Measurements from ENCODE around the gene ARHGEF39. TPM values are rescaled to one million over a fixed set of nuclear protein-coding genes. Genes with fewer than 3 reads are reported as not detected.

ARHGEF39 gene
- total and polyA plus RNA-seq, 9 of the 15 experiments (the other 6 are each of a cell fraction or from before 2014, with no cell fraction given) = 2.8 to 21.7 (median 12.9) TPM

DNA sequence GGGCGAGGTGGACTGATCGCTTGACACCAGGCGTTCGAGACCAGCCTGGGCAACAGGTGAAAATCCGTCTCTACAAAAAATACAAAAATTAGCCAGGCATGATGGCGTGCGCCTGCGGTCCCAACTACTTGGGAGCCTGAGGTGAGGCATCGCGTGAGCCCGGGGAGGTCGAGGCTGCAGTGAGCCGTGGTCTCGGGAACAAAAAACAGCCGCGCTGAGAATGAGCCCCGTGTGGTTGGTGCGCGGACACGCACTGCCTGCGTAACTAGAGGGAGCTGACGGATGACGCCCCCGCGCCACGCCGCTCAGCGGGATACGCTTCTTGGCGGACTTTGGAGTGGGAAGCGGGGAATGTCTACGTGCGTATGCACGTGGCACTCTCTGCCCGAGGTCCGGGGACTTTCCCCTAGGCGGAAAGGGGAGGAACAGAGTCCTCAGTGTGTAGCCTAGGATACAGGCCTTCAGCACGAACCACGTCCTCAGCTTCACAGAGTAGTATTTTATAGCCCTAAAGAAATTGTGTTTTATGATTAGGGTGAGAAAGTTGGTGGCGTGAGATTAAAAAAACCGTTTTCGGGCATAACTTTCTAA is 7.4 kb downstream of the ARHGEF39 start, which contains the start of gene RMRP (continued):
- TF ChIP-seq, protein P1, sequence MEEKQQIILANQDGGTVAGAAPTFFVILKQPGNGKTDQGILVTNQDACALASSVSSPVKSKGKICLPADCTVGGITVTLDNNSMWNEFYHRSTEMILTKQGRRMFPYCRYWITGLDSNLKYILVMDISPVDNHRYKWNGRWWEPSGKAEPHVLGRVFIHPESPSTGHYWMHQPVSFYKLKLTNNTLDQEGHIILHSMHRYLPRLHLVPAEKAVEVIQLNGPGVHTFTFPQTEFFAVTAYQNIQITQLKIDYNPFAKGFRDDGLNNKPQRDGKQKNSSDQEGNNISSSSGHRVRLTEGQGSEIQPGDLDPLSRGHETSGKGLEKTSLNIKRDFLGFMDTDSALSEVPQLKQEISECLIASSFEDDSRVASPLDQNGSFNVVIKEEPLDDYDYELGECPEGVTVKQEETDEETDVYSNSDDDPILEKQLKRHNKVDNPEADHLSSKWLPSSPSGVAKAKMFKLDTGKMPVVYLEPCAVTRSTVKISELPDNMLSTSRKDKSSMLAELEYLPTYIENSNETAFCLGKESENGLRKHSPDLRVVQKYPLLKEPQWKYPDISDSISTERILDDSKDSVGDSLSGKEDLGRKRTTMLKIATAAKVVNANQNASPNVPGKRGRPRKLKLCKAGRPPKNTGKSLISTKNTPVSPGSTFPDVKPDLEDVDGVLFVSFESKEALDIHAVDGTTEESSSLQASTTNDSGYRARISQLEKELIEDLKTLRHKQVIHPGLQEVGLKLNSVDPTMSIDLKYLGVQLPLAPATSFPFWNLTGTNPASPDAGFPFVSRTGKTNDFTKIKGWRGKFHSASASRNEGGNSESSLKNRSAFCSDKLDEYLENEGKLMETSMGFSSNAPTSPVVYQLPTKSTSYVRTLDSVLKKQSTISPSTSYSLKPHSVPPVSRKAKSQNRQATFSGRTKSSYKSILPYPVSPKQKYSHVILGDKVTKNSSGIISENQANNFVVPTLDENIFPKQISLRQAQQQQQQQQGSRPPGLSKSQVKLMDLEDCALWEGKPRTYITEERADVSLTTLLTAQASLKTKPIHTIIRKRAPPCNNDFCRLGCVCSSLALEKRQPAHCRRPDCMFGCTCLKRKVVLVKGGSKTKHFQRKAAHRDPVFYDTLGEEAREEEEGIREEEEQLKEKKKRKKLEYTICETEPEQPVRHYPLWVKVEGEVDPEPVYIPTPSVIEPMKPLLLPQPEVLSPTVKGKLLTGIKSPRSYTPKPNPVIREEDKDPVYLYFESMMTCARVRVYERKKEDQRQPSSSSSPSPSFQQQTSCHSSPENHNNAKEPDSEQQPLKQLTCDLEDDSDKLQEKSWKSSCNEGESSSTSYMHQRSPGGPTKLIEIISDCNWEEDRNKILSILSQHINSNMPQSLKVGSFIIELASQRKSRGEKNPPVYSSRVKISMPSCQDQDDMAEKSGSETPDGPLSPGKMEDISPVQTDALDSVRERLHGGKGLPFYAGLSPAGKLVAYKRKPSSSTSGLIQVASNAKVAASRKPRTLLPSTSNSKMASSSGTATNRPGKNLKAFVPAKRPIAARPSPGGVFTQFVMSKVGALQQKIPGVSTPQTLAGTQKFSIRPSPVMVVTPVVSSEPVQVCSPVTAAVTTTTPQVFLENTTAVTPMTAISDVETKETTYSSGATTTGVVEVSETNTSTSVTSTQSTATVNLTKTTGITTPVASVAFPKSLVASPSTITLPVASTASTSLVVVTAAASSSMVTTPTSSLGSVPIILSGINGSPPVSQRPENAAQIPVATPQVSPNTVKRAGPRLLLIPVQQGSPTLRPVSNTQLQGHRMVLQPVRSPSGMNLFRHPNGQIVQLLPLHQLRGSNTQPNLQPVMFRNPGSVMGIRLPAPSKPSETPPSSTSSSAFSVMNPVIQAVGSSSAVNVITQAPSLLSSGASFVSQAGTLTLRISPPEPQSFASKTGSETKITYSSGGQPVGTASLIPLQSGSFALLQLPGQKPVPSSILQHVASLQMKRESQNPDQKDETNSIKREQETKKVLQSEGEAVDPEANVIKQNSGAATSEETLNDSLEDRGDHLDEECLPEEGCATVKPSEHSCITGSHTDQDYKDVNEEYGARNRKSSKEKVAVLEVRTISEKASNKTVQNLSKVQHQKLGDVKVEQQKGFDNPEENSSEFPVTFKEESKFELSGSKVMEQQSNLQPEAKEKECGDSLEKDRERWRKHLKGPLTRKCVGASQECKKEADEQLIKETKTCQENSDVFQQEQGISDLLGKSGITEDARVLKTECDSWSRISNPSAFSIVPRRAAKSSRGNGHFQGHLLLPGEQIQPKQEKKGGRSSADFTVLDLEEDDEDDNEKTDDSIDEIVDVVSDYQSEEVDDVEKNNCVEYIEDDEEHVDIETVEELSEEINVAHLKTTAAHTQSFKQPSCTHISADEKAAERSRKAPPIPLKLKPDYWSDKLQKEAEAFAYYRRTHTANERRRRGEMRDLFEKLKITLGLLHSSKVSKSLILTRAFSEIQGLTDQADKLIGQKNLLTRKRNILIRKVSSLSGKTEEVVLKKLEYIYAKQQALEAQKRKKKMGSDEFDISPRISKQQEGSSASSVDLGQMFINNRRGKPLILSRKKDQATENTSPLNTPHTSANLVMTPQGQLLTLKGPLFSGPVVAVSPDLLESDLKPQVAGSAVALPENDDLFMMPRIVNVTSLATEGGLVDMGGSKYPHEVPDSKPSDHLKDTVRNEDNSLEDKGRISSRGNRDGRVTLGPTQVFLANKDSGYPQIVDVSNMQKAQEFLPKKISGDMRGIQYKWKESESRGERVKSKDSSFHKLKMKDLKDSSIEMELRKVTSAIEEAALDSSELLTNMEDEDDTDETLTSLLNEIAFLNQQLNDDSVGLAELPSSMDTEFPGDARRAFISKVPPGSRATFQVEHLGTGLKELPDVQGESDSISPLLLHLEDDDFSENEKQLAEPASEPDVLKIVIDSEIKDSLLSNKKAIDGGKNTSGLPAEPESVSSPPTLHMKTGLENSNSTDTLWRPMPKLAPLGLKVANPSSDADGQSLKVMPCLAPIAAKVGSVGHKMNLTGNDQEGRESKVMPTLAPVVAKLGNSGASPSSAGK (IDR thresholded peaks at IDR 0.05) = peak; percentile 98
- no peak for TF ChIP-seq ZNF785 (CRISPR knock-in tag; IDR thresholded peaks at IDR 0.05)
- TF ChIP-seq, protein P2, sequence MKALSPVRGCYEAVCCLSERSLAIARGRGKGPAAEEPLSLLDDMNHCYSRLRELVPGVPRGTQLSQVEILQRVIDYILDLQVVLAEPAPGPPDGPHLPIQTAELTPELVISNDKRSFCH (CRISPR knock-in tag; IDR thresholded peaks at IDR 0.05) = no peak
- TF ChIP-seq, protein P2 (tag; IDR thresholded peaks at IDR 0.05) = peak; percentile 71; the same call in 1 of the 2 replicates
- TF ChIP-seq CBFA2T3 (IDR thresholded peaks at IDR 0.05) = 0 out of 2 replicates have a peak, but pooled peaks have one; percentile 5
- TF ChIP-seq CBFB (CRISPR knock-in tag; IDR thresholded peaks at IDR 0.05) = 0 out of 2 replicates have a peak, but pooled peaks have one; percentile 72
- TF ChIP-seq NFIC (IDR thresholded peaks at IDR 0.05) = peak; percentile 64
- TF ChIP-seq FOSL1 (tag; conservative IDR thresholded peaks at IDR 0.05) = peak; percentile 56; the same call in 1 of the 2 replicates
- TF ChIP-seq CREM (IDR thresholded peaks at IDR 0.05; ENCODE audit: low read depth) = peak; percentile 94
- TF ChIP-seq, protein P3, sequence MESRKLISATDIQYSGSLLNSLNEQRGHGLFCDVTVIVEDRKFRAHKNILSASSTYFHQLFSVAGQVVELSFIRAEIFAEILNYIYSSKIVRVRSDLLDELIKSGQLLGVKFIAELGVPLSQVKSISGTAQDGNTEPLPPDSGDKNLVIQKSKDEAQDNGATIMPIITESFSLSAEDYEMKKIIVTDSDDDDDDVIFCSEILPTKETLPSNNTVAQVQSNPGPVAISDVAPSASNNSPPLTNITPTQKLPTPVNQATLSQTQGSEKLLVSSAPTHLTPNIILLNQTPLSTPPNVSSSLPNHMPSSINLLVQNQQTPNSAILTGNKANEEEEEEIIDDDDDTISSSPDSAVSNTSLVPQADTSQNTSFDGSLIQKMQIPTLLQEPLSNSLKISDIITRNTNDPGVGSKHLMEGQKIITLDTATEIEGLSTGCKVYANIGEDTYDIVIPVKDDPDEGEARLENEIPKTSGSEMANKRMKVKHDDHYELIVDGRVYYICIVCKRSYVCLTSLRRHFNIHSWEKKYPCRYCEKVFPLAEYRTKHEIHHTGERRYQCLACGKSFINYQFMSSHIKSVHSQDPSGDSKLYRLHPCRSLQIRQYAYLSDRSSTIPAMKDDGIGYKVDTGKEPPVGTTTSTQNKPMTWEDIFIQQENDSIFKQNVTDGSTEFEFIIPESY (CRISPR knock-in tag; IDR thresholded peaks at IDR 0.05) = 0 out of 2 replicates have a peak, but pooled peaks have one; percentile 73
- TF ChIP-seq ETV6 (IDR thresholded peaks at IDR 0.05; ENCODE audit: borderline replicate concordance in 1 of 2, low read depth in 2 of 2, low read length in 1 of 2) = peak in 1 of 2 experiments; percentile 20; a peak in 1 of 4 replicates
- no peak for TF ChIP-seq ETV6 (CRISPR knock-in tag; IDR thresholded peaks at IDR 0.05; ENCODE audit: borderline replicate concordance)
- TF ChIP-seq GATAD2A (IDR thresholded peaks at IDR 0.05) = no peak
- peak; percentile 94 for TF ChIP-seq MXI1 (IDR thresholded peaks at IDR 0.05; ENCODE audit: low read depth, low read length)
- peak; percentile 33; the same call in 1 of the 2 replicates for TF ChIP-seq BRD4 (IDR thresholded peaks at IDR 0.05)
